CD8-positive, alpha-beta memory T cell (primary cell): ENCODE measurements around the gene SLC9C1. TPM values are rescaled to one million over a fixed set of nuclear protein-coding genes. Genes with fewer than 3 reads are reported as not detected.

Experiments
- CTCF ChIA-PET: fragments of 350-600 bp; sonication (Branson Sonifier 250); formaldehyde crosslinking; loops from one replicate; lab custom pipeline; 2021; ENCODE audit warnings: antibody characterized with exemption; lab: Charles Lee
- POLR2A ChIA-PET: fragments of 350-600 bp; sonication (Branson Sonifier 250); formaldehyde crosslinking; loops from one replicate; lab custom pipeline; 2021; ENCODE audit warnings: antibody characterized with exemption; lab: Charles Lee
- DNase-seq, 5 donors: peaks; one replicate each; pipeline versions ENCODE4 v3.0.0 to v3.0.0-alpha.2; 2020 to 2022; ENCODE audit warnings: mixed read lengths in 1 of 5
- H3K27ac ChIP-seq: one replicate; pipeline ENCODE4 v1.7.0; 2013; ENCODE audit warnings: low read depth, mild to moderate bottlenecking, low read length, moderate library complexity
- H3K27me3 ChIP-seq: 2 replicates; pipeline ENCODE4 v1.7.0; 2013; ENCODE audit warnings: low read length, mild to moderate bottlenecking; ENCODE audit not compliant: insufficient read depth, poor library complexity, severe bottlenecking
- H3K36me3 ChIP-seq: 2 replicates; pipeline ENCODE4 v1.7.0; 2013; ENCODE audit warnings: mild to moderate bottlenecking, low read length, moderate library complexity; ENCODE audit not compliant: insufficient read depth
- H3K4me1 ChIP-seq: 2 replicates; pipeline ENCODE4 v1.7.0; 2013; ENCODE audit warnings: mild to moderate bottlenecking, low read length, moderate library complexity; ENCODE audit not compliant: insufficient read depth
- H3K4me3 ChIP-seq: 2 replicates; pipeline ENCODE4 v1.7.0; 2013; ENCODE audit warnings: mild to moderate bottlenecking, low read length
- H3K9me3 ChIP-seq: 2 replicates; pipeline ENCODE4 v1.7.0; 2013; ENCODE audit warnings: mild to moderate bottlenecking, low read length
- H3K27ac Mint-ChIP-seq, 8 donors: one replicate each; pipeline ENCODE4 v1.8.0; 2020 to 2021; ENCODE audit warnings: mixed read lengths in 8 of 8, mild to moderate bottlenecking in 6 of 8, inconsistent platforms in 3 of 8, moderate library complexity in 3 of 8
- H3K27me3 Mint-ChIP-seq, 2 donors: one replicate each; pipeline ENCODE4 v1.8.0; 2020 to 2021; ENCODE audit warnings: mixed read lengths in 2 of 2, mild to moderate bottlenecking in 1 of 2, moderate library complexity in 1 of 2
- H3K36me3 Mint-ChIP-seq, 3 donors: one replicate each; pipeline ENCODE4 v1.8.0; 2020 to 2021; ENCODE audit warnings: mixed read lengths in 3 of 3, inconsistent platforms in 1 of 3, mild to moderate bottlenecking in 1 of 3
- H3K4me1 Mint-ChIP-seq, 3 donors: one replicate each; pipeline ENCODE4 v1.8.0; 2020 to 2021; ENCODE audit warnings: mixed read lengths in 3 of 3, inconsistent platforms in 1 of 3, mild to moderate bottlenecking in 1 of 3
- H3K4me3 Mint-ChIP-seq, 7 donors: one replicate each; pipeline ENCODE4 v1.8.0; 2020 to 2021; ENCODE audit warnings: mixed read lengths in 7 of 7, mild to moderate bottlenecking in 6 of 7, moderate library complexity in 4 of 7, inconsistent platforms in 2 of 7
- H3K9me3 Mint-ChIP-seq, 5 donors: one replicate each; pipeline ENCODE4 v1.8.0; 2020 to 2022; ENCODE audit warnings: mixed read lengths in 5 of 5, mild to moderate bottlenecking in 3 of 5, moderate library complexity in 2 of 5, inconsistent platforms in 1 of 5
- polyA plus RNA-seq: library from polyadenylated mRNA; unstranded; fragments of 300-500 nt; fragmentation: Illumina TruSeq; gene quantifications from one replicate; pipeline ENCODE4 v1.2.3, GENCODE V29; 2021
- total RNA-seq, 2 experiments: library from RNA; stranded (reverse); gene quantifications; one replicate each; pipeline ENCODE4 v1.2.3, GENCODE V29; 2021

Gene SLC9C1
- total and polyA plus RNA-seq, 3 experiments from 2014 or later = not detected

DNA sequence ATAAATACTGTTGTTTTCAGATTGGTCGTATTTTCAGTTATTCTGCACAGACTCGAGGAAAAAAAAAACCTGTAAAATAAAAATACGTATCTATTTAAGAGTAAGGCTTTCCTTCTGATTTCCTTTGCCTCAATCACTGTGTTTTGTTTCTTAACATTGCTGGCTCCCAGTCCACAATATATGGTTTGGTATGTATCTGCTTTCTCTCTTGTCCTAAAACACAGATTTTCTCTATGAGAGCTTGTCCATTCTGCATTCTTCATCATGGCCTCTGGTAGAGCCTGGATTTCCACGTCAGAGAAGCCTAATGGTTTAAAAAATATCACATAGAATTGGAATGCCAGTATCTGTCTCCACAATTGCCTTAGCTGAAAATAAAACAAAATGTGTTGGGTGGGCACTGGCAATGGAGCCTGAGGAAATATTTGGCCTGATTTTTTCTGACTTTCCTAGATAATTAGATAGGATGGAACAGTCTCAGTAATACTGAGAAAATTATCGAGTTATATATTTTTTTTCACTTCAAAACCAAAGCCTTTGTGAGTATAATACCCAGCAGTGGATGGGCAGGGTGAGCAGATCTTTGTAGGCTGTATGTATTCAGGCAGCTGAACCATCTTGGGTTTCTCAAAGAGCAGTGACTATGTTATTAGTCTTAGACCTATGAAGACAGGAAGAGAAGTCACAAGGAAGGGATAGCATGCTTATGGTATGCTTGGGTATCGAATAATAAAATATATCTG lies 40.8 kb upstream of the SLC9C1 start:
- no peak for DNase-seq
- Mint-ChIP-seq H3K36me3 (no peaks in the 10 kb centered on the region), H3K4me3 (peak overlapping the region in 5 of 7 donors; percentile 29 to 91 (median 87)), H3K27me3 (peaks cover 5 to 12% of the 10 kb centered on the region in 2 donors), H3K4me1 (peaks cover 23 to 52% (median 25%) of the 10 kb centered on the region in 3 donors), H3K27ac (peak overlapping the region in 2 of 8 donors; percentile 34 to 38), H3K9me3 (no peaks in the 10 kb centered on the region)
- peaks cover 5% of the 10 kb centered on the region for H3K4me1 ChIP-seq
- H3K36me3 ChIP-seq = no peaks in the 10 kb centered on the region
- ChIA-PET CTCF (interaction anchor here (0.8 to 1.5 kb wide), 2 partner anchors 9 to 166 kb away, joined by 3 to 4 read pairs; no protein-coding TSS in a partner anchor), POLR2A (no interaction called here)
- H3K27ac ChIP-seq = no peak overlapping the region
- no peaks in the 10 kb centered on the region for H3K27me3 ChIP-seq
- no peak overlapping the region for H3K4me3 ChIP-seq
- no peaks in the 10 kb centered on the region for H3K9me3 ChIP-seq

GRCh38 chr3:112333381-112334317 lies 39.6 kb upstream of the SLC9C1 start:
- H3K36me3 ChIP-seq = no peaks in the 10 kb centered on the region
- H3K27me3 Mint-ChIP-seq = peaks cover 5 to 12% of the 10 kb centered on the region in 2 donors
- H3K27ac Mint-ChIP-seq = peak overlapping the region in 5 of 8 donors; percentile 5 to 40 (median 32)
- peak overlapping the region; percentile 69 for H3K4me3 ChIP-seq
- no peak overlapping the region for H3K27ac ChIP-seq
- CTCF ChIA-PET = interaction anchor here (1.1 to 2.3 kb wide), 8 partner anchors 28 to 222 kb away, joined by 3 to 10 read pairs (median 4); no protein-coding TSS in a partner anchor
- no peaks in the 10 kb centered on the region for H3K36me3 Mint-ChIP-seq
- H3K27me3 ChIP-seq = no peaks in the 10 kb centered on the region
- peaks cover 5% of the 10 kb centered on the region for H3K4me1 ChIP-seq
- H3K9me3 Mint-ChIP-seq = no peaks in the 10 kb centered on the region
- POLR2A ChIA-PET = interaction anchor here (0.5 kb wide), 1 partner anchor 701 kb away, joined by 3 read pairs; no protein-coding TSS in a partner anchor
- peak overlapping the region; percentile 84 to 93 (median 89) for H3K4me3 Mint-ChIP-seq
- H3K9me3 ChIP-seq = no peaks in the 10 kb centered on the region
- peak in 2 of 5 donors; percentile 6 to 7 for DNase-seq
- peaks cover 23 to 52% (median 25%) of the 10 kb centered on the region in 3 donors for H3K4me1 Mint-ChIP-seq

DNA sequence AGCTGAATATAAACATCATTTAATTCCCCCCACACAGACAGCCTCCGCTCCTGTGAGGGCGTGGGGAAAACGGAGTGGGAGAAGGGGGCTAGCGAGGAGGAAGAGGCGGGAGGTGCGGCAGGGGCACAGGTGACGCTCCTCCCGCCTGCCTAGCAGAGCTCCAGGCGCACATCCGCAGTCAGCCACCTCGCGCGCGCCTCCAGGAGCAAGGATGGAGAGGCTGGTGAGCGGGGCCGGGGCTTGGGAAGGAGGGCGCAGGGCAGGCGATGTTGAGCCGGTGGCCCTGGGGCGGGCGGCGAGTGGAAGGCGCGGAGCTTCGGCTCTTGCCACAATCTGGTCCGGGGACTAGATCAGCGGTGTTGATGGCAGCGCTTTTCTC lies 39.0 kb upstream of the SLC9C1 start, which contains the start of gene CD200:
Gene CD200, plus strand, starts transcription at position 155 of the 379 bp plus-strand sequence. Its CDS starts 57 bp downstream, at position 212.
- CTCF ChIA-PET = interaction anchor here (1.1 to 2.3 kb wide), 8 partner anchors 29 to 221 kb away, joined by 3 to 10 read pairs (median 4); no protein-coding TSS in a partner anchor
- H3K36me3 Mint-ChIP-seq = no peaks in the 10 kb centered on the region
- peaks cover 5% of the 10 kb centered on the region for H3K4me1 ChIP-seq
- no peaks in the 10 kb centered on the region for H3K9me3 Mint-ChIP-seq
- H3K9me3 ChIP-seq = no peaks in the 10 kb centered on the region
- H3K27me3 ChIP-seq = no peaks in the 10 kb centered on the region
- H3K36me3 ChIP-seq = no peaks in the 10 kb centered on the region
- peak within 1 kb of the TSS in 6 of 8 donors; percentile 5 to 49 (median 34) for H3K27ac Mint-ChIP-seq
- POLR2A ChIA-PET = interaction anchor here (0.7 kb wide), 2 partner anchors 168 to 183 kb away, joined by 3 to 4 read pairs; no protein-coding TSS in a partner anchor
- peak; percentile 8 to 51 (median 26) for DNase-seq
- H3K4me3 ChIP-seq = peak within 1 kb of the TSS; percentile 69
- H3K4me1 Mint-ChIP-seq = peaks cover 21 to 46% (median 23%) of the 10 kb centered on the region in 3 donors
- H3K27me3 Mint-ChIP-seq = peaks cover 5 to 12% of the 10 kb centered on the region in 2 donors
- H3K4me3 Mint-ChIP-seq = peak within 1 kb of the TSS; percentile 84 to 93 (median 89)
- H3K27ac ChIP-seq = no peak within 1 kb of the TSS

DNA sequence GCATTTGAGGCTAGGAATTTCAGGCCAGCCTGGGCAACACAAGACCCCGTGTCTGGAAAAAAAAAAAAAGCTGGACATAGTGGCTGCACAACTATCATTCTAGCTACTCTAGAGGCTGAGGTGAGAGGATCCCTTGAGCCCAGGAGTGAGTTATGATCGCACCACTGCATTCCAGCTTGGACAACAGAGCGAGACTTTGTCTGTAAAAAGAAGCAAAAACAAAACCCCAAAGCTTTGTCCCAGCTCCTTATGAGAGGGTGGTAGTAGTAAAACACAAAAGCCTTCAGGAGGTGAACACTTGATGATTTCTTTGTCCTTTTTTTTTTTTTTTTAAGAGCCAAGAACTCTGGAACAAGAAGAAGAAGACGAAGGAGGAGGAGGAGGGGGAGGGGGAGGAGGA lies 37.8 kb upstream of the SLC9C1 start:
- POLR2A ChIA-PET = no interaction called here
- Mint-ChIP-seq H3K27ac (no peak overlapping the region), H3K4me3 (peak overlapping the region in 4 of 7 donors; percentile 8 to 91 (median 22))

DNA sequence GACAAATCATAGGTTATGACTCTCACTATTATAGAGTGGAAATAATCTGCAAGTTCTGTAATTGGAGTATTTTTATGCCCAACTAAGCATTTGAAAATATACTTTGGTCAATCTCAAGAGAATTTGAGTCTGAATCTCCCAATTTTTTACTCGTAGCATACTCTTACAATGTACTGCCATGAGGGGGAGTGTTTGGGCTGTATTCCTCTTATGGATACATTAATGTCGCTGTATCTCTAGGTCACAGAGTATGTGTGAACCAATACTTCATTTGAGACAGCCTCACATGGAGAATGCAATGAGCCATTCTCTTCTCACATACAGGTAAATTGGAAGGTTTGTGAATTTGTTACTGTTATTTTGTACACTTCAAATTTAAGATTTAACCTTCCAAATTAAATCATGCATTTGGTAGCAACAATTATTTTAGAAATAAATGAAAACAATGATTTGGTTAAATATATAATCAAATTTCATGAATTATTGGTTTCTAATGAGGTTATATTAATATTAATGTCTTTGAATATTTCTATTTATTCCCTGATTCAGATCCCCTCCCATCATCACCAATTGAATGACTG lies 33.4 kb upstream of the SLC9C1 start:
- no peaks in the 10 kb centered on the region for H3K9me3 Mint-ChIP-seq
- H3K27me3 ChIP-seq = no peaks in the 10 kb centered on the region
- no peaks in the 10 kb centered on the region for H3K36me3 Mint-ChIP-seq
- no peaks in the 10 kb centered on the region for H3K4me1 ChIP-seq
- H3K27me3 Mint-ChIP-seq = peaks cover 0 to 11% of the 10 kb centered on the region in 2 donors
- CTCF ChIA-PET = interaction anchor here (1.1 to 1.4 kb wide), 3 partner anchors 15 to 191 kb away, joined by 3 to 5 read pairs (median 4); partner anchors contain the start of gene SLC9C1
- DNase-seq = peak in 2 of 5 donors; percentile 48 to 53
- H3K9me3 ChIP-seq = no peaks in the 10 kb centered on the region
- POLR2A ChIA-PET = no interaction called here
- no peak overlapping the region for H3K27ac ChIP-seq
- H3K27ac Mint-ChIP-seq = no peak overlapping the region
- H3K4me3 ChIP-seq = no peak overlapping the region
- H3K36me3 ChIP-seq = no peaks in the 10 kb centered on the region
- H3K4me1 Mint-ChIP-seq = peaks cover 0 to 2% (median 1%) of the 10 kb centered on the region in 3 donors
- H3K4me3 Mint-ChIP-seq = no peak overlapping the region

More for the DNA sequence above, 37.8 kb upstream of the SLC9C1 start:
- no peaks in the 10 kb centered on the region for H3K36me3 Mint-ChIP-seq
- no peak overlapping the region for H3K4me3 ChIP-seq
- peaks cover 5 to 14% of the 10 kb centered on the region in 2 donors for H3K27me3 Mint-ChIP-seq
- peaks cover 5% of the 10 kb centered on the region for H3K4me1 ChIP-seq
- no peak overlapping the region for H3K27ac ChIP-seq
- H3K27me3 ChIP-seq = no peaks in the 10 kb centered on the region
- no peaks in the 10 kb centered on the region for H3K9me3 Mint-ChIP-seq
- peaks cover 20 to 39% (median 23%) of the 10 kb centered on the region in 3 donors for H3K4me1 Mint-ChIP-seq
- no peaks in the 10 kb centered on the region for H3K36me3 ChIP-seq
- DNase-seq = no peak
- CTCF ChIA-PET = interaction anchor here (0.7 to 2.3 kb wide), 3 partner anchors 171 to 189 kb away, joined by 3 to 9 read pairs (median 6); no protein-coding TSS in a partner anchor
- no peaks in the 10 kb centered on the region for H3K9me3 ChIP-seq

DNA sequence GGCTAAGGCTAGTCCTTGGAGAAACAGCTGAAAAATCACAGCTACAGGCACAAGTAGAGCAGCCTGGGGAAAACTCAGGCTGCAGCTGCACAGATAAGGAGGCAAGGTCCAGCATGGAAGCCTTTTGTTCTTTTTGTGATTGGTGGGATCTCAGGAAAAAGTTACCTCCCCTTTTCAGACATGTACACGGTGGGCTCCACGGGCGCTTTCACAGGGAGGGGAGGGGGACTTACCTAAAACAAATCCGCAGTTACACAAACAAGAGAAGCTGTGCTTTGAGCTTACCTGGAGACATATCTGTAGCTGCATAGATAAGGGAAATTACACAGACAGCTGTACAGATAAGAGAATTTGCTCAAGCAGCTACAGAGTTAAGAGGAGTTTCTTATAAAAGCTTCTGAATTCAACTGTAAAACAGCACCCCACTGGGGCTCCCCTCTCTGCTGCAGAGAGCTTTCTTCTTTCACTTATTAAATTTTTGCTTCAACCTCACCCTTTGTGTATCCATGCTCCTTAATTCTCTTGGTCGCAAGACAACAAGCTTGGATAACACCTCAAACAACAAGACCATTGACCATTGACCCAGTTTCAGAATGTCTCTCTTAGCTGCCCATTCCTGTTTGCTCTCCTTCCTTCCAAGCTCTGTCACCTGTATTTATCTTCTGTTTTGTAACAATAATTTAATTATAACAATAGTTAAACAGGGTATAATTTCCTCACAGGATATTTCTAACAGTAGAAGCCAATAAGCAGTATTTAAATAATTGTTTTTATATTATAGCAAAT lies 28.0 kb upstream of the SLC9C1 start:
- POLR2A ChIA-PET = no interaction called here
- H3K4me1 Mint-ChIP-seq = no peaks in the 10 kb centered on the region

More for the DNA sequence above, 28.0 kb upstream of the SLC9C1 start:
- no peaks in the 10 kb centered on the region for H3K9me3 ChIP-seq
- Mint-ChIP-seq H3K36me3 (no peaks in the 10 kb centered on the region), H3K9me3 (no peaks in the 10 kb centered on the region), H3K4me3 (no peak overlapping the region), H3K27ac (no peak overlapping the region), H3K27me3 (peaks cover 0 to 8% of the 10 kb centered on the region in 2 donors)
- H3K4me1 ChIP-seq = no peaks in the 10 kb centered on the region
- H3K27me3 ChIP-seq = no peaks in the 10 kb centered on the region
- CTCF ChIA-PET = interaction anchor here (1.1 kb wide), 1 partner anchor 8 kb away, joined by 4 read pairs; no protein-coding TSS in a partner anchor
- H3K36me3 ChIP-seq = no peaks in the 10 kb centered on the region
- no peak for DNase-seq
- no peak overlapping the region for H3K27ac ChIP-seq
- H3K4me3 ChIP-seq = no peak overlapping the region
